Measurements from ENCODE around the gene MCFD2.

DNA sequence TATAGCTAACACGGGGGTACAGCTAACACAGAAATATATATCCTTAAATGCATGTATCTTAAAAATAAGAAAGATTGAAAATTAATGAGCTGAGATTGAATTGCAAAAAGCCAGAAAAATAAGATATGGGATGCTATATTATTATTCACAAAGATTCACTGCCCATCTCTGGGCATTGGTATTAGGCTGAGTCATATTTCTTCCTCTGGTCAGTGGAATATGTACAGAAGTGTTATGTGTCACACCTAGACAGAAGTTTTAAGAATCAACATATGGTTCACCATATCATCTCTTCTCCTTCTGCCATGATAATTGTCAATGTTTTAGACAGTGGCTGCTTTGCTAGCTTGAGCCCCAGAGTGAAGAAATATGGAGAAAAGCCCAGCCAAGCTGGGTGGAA lies 14.0 kb upstream of the MCFD2 start:
- TF ChIP-seq, protein P1, sequence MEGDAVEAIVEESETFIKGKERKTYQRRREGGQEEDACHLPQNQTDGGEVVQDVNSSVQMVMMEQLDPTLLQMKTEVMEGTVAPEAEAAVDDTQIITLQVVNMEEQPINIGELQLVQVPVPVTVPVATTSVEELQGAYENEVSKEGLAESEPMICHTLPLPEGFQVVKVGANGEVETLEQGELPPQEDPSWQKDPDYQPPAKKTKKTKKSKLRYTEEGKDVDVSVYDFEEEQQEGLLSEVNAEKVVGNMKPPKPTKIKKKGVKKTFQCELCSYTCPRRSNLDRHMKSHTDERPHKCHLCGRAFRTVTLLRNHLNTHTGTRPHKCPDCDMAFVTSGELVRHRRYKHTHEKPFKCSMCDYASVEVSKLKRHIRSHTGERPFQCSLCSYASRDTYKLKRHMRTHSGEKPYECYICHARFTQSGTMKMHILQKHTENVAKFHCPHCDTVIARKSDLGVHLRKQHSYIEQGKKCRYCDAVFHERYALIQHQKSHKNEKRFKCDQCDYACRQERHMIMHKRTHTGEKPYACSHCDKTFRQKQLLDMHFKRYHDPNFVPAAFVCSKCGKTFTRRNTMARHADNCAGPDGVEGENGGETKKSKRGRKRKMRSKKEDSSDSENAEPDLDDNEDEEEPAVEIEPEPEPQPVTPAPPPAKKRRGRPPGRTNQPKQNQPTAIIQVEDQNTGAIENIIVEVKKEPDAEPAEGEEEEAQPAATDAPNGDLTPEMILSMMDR (conservative IDR thresholded peaks at IDR 0.05; ENCODE audit: low read depth, low read length), result no peak
- TF ChIP-seq EZH2 (IDR thresholded peaks at IDR 0.05; ENCODE audit: borderline replicate concordance, low read depth, low read length, poor library complexity, severe bottlenecking), result no peak

Data from A673 (cell line).